HFFc6 (cell line): ENCODE results near the gene HTRA3. TPM values are rescaled to one million over a fixed set of nuclear protein-coding genes. Genes with fewer than 3 reads are reported as not detected.
A peak's percentile ranks its signal among the peaks of the same experiment; 100 is the strongest.

ENCODE experiments used
- DNase-seq: peaks from one replicate; pipeline ENCODE4 v3.0.0-alpha.2; 2018
- H3K27ac Mint-ChIP-seq: 2 replicates; pipeline ENCODE4 v1.8.0; 2020; ENCODE audit warnings: mild to moderate bottlenecking, mixed read lengths
- H3K27me3 Mint-ChIP-seq: 2 replicates; pipeline ENCODE4 v1.8.0; 2021; ENCODE audit warnings: mild to moderate bottlenecking, moderate library complexity, mixed read lengths; ENCODE audit not compliant: insufficient read depth
- H3K36me3 Mint-ChIP-seq: 2 replicates; pipeline ENCODE4 v1.8.0; 2021; ENCODE audit warnings: low read depth, mixed read lengths
- H3K4me1 Mint-ChIP-seq: 2 replicates; pipeline ENCODE4 v1.8.0; 2020; ENCODE audit warnings: low read depth, mixed read lengths
- H3K4me3 Mint-ChIP-seq: 2 replicates; pipeline ENCODE4 v1.8.0; 2020; ENCODE audit warnings: mild to moderate bottlenecking, moderate library complexity, mixed read lengths
- H3K9me3 Mint-ChIP-seq: 2 replicates; pipeline ENCODE4 v1.8.0; 2020; ENCODE audit warnings: mild to moderate bottlenecking, mixed read lengths
- total RNA-seq, 6 experiments: library from RNA; stranded (reverse); fragmentation: NEBNext Ultra II Directional; extraction: Animal tissue kit (Norgen Biotek cat#: 25700); gene quantifications; 2 replicates in 1 of 6; 3 replicates in 5 of 6; pipeline ENCODE4 v1.2.3, GENCODE V29; 2021
- TF ChIP-seq, protein P1 (sequence below): fragments of 200-600 bp; sonication (generic); IDR thresholded peaks from 2 replicates; pipeline ENCODE4 v1.5.0; 2021; ENCODE audit warnings: antibody characterized with exemption, mild to moderate bottlenecking

HTRA3 gene
- total RNA-seq, 6 experiments from 2014 or later: 4.2 to 7.0 (median 4.8) TPM

- Mint-ChIP-seq H3K27me3 (peaks cover 21% of the 10 kb centered on the region), H3K36me3 (no peaks in the 10 kb centered on the region), H3K4me1 (peaks cover 18% of the 10 kb centered on the region), H3K9me3 (no peaks in the 10 kb centered on the region), H3K27ac (no peak overlapping the region), H3K4me3 (no peak overlapping the region)
- DNase-seq: no peak
- TF ChIP-seq, protein P1, sequence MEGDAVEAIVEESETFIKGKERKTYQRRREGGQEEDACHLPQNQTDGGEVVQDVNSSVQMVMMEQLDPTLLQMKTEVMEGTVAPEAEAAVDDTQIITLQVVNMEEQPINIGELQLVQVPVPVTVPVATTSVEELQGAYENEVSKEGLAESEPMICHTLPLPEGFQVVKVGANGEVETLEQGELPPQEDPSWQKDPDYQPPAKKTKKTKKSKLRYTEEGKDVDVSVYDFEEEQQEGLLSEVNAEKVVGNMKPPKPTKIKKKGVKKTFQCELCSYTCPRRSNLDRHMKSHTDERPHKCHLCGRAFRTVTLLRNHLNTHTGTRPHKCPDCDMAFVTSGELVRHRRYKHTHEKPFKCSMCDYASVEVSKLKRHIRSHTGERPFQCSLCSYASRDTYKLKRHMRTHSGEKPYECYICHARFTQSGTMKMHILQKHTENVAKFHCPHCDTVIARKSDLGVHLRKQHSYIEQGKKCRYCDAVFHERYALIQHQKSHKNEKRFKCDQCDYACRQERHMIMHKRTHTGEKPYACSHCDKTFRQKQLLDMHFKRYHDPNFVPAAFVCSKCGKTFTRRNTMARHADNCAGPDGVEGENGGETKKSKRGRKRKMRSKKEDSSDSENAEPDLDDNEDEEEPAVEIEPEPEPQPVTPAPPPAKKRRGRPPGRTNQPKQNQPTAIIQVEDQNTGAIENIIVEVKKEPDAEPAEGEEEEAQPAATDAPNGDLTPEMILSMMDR: no peak
Observed at GRCh38 chr4:8258552-8259212, 10.9 kb upstream of the HTRA3 start.

DNA sequence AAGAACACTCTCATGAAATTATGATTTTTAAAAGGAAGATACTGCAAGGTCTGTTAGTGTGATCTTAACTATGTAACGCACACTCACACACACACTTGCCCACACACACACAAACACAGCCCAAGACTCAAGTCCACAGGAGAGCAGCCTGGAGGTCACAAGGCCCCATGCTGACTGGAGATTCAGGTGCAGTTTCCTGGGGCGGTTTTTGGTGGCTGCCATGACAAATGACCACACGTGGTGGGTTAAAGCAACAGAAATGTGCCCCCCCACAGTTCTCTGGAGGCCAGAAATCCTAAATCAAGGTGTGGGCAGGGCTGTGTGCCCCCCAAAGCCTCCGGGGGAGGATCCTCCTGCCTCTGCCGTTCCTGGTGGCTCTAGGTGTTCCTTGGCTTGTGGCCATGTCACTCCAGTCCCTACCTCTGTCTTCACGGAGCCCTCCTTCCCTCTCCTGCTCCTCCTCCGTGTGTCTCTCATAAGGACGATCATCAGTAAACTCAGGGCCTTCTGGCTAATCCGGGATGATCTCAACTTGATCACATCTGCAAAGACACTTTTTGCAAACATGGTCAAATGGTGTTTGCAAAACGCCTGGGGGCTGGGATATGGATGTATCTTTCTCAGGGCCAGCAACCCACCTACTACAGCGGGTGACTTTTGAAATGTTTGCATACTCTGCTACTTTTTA, 9.7 kb upstream of the HTRA3 start:
- H3K4me1 Mint-ChIP-seq: peaks cover 18% of the 10 kb centered on the region
- DNase-seq: no peak
- no peak overlapping the region for H3K4me3 Mint-ChIP-seq
- no peaks in the 10 kb centered on the region for H3K9me3 Mint-ChIP-seq
- peaks cover 21% of the 10 kb centered on the region for H3K27me3 Mint-ChIP-seq
- no peaks in the 10 kb centered on the region for H3K36me3 Mint-ChIP-seq
- TF ChIP-seq, protein P1: no peak
- H3K27ac Mint-ChIP-seq: no peak overlapping the region

- peak; percentile 92 for DNase-seq
- TF ChIP-seq, protein P1: no peak
- peaks cover 17% of the 10 kb centered on the region for H3K27me3 Mint-ChIP-seq
- H3K36me3 Mint-ChIP-seq: no peaks in the 10 kb centered on the region
- peak overlapping the region; percentile 68 for H3K27ac Mint-ChIP-seq
- H3K4me1 Mint-ChIP-seq: peaks cover 18% of the 10 kb centered on the region
- no peaks in the 10 kb centered on the region for H3K9me3 Mint-ChIP-seq
- H3K4me3 Mint-ChIP-seq: no peak overlapping the region
Observed at GRCh38 chr4:8260656-8261111, 8.9 kb upstream of the HTRA3 start.

DNA sequence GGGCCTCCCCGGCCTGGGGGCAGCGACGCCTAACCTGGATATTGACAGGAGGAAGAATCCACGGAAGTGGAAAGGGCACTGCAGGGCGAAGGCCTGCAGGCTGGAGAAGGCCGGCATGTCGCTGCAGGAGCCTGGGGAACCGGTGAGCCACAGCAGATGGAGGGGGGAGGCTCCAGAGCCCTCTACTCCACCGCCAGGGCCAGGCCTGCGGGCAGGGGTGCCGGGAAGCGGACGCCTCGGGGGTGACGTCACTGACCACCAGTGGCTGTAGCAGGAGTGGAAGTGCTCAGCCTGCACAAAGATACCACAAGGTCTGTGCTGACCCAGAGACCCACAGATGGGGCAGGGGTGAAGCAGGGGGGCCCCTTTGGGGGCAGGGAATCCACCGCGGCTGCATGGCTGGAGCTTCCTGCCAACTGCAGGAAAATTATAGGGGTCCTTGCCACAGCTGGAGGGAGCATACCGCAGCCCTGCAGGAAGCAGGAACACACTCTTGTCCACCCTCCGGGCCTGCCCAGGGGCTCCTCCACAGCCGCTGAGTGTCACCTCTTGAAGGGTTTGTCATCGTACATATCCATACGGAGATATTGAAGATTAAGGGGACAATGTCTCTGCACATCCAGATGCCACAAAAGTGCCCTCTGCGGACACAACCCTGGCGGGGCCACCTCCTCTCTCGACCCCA, 7.6 kb upstream of the HTRA3 start:
- TF ChIP-seq, protein P1: no peak
- Mint-ChIP-seq H3K4me1 (peaks cover 23% of the 10 kb centered on the region), H3K4me3 (no peak overlapping the region), H3K27ac (no peak overlapping the region), H3K9me3 (no peaks in the 10 kb centered on the region), H3K27me3 (peaks cover 17% of the 10 kb centered on the region), H3K36me3 (no peaks in the 10 kb centered on the region)
- DNase-seq: no peak

DNA sequence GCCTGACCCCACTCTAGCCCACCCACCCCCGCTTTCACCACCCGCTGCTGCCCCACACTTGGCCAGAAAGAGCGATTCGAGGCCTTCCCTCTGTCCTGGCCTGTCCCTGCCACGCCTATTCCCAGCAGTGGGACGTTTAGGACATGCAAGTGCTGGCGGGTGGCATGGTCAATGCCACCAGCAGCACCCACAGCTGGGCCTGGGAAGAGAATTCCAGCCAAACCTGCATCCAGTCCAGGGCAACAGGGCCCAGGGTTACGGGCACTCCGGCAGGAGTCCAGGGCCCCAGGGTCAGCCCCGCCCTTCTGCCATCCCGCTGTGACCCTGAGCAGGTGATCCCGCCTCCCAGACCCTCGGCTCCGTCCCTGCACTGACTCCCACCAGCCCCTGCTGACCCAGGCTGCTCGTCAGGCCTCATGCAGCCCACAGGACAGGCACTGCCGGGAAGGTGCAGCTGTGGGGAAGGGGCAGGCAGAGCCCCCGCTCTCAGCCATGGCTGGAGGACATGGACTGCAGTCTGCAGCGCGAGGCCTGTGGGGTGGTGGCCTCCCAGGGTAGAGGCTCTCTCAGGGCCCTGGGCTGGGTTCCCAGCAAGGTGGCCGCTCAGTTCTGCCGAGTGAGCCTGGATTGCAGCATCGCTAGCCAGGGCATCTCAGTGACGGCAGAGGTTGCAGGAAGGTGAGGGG, 6.8 kb upstream of the HTRA3 start:
- H3K27me3 Mint-ChIP-seq: peaks cover 17% of the 10 kb centered on the region

More for the DNA sequence above, 6.8 kb upstream of the HTRA3 start:
- H3K4me3 Mint-ChIP-seq: no peak overlapping the region
- no peak for DNase-seq
- H3K9me3 Mint-ChIP-seq: no peaks in the 10 kb centered on the region
- H3K4me1 Mint-ChIP-seq: peaks cover 23% of the 10 kb centered on the region
- H3K36me3 Mint-ChIP-seq: no peaks in the 10 kb centered on the region
- TF ChIP-seq, protein P1: no peak
- H3K27ac Mint-ChIP-seq: no peak overlapping the region
